HL-60/S4 treated with phorbol 12-myristate 13-acetate at 8.2 ng/mL for 4 days and 3 days (cell line): Measurements from ENCODE around the gene P2RY12.

Experiments
- in situ Hi-C: fragments of 300-500 bp; cut with MboI; formaldehyde crosslinking; loops from 2 replicates; pipeline ENCODE4 v1.15.0; 2022; ENCODE audit warnings: low sequenced_read_pairs

P2RY12 gene

GRCh38 chr3:151384741-151385174, at the start of gene P2RY12:
TSS of gene P2RY12 (minus strand) at chr3:151384753. CDS start at chr3:151338845, 45,908 bp downstream.
- in situ Hi-C loops: no loop called here

- in situ Hi-C loops: loop anchor here (25.0 kb wide), 1 partner anchor 480 kb away; no protein-coding TSS in a partner anchor
Measured at GRCh38 chr3:151432616-151433372, 48.2 kb upstream of the P2RY12 start.

- in situ Hi-C loops: loop anchor here (25.0 kb wide), 1 partner anchor 480 kb away; no protein-coding TSS in a partner anchor
Measured at GRCh38 chr3:151431940-151432339, 47.4 kb upstream of the P2RY12 start.

GRCh38 chr3:151430821-151431484, 46.4 kb upstream of the P2RY12 start:
- in situ Hi-C loops: loop anchor here (25.0 kb wide), 1 partner anchor 481 kb away; no protein-coding TSS in a partner anchor

- in situ Hi-C loops: loop anchor here (25.0 kb wide), 1 partner anchor 484 kb away; no protein-coding TSS in a partner anchor
Measured at GRCh38 chr3:151428386-151428785, 43.8 kb upstream of the P2RY12 start.

GRCh38 chr3:151426341-151426657, 41.7 kb upstream of the P2RY12 start:
- in situ Hi-C loops: loop anchor here (25.0 kb wide), 1 partner anchor 486 kb away; no protein-coding TSS in a partner anchor

GRCh38 chr3:151425627-151426340, 41.2 kb upstream of the P2RY12 start:
- in situ Hi-C loops: loop anchor here (25.0 kb wide), 1 partner anchor 487 kb away; no protein-coding TSS in a partner anchor

- in situ Hi-C loops: no loop called here
Measured at GRCh38 chr3:151423091-151423490, 38.5 kb upstream of the P2RY12 start.

- in situ Hi-C loops: no loop called here
Measured at GRCh38 chr3:151421938-151422337, 37.4 kb upstream of the P2RY12 start.

GRCh38 chr3:151419806-151420205, 35.3 kb upstream of the P2RY12 start:
- in situ Hi-C loops: no loop called here

GRCh38 chr3:151415289-151415688, 30.7 kb upstream of the P2RY12 start:
- in situ Hi-C loops: no loop called here

- in situ Hi-C loops: no loop called here
Measured at GRCh38 chr3:151412989-151413388, 28.4 kb upstream of the P2RY12 start.

GRCh38 chr3:151410891-151411559, 26.5 kb upstream of the P2RY12 start:
- in situ Hi-C loops: no loop called here

GRCh38 chr3:151407928-151408327, 23.4 kb upstream of the P2RY12 start:
- in situ Hi-C loops: no loop called here

GRCh38 chr3:151404316-151404715, 19.8 kb upstream of the P2RY12 start:
- in situ Hi-C loops: no loop called here

- in situ Hi-C loops: no loop called here
Measured at GRCh38 chr3:151403246-151403645, 18.7 kb upstream of the P2RY12 start.

GRCh38 chr3:151402349-151402748, 17.8 kb upstream of the P2RY12 start:
- in situ Hi-C loops: no loop called here

GRCh38 chr3:151400341-151400740, 15.8 kb upstream of the P2RY12 start:
- in situ Hi-C loops: no loop called here

- in situ Hi-C loops: no loop called here
Measured at GRCh38 chr3:151398895-151399294, 14.3 kb upstream of the P2RY12 start.

- in situ Hi-C loops: no loop called here
Measured at GRCh38 chr3:151395806-151396205, 11.3 kb upstream of the P2RY12 start.

GRCh38 chr3:151394611-151395010, 10.1 kb upstream of the P2RY12 start:
- in situ Hi-C loops: no loop called here
